Mammary epithelial cell (primary cell): Measurements from ENCODE around the gene PRL.

Experiments
- CTCF ChIP-seq, 2 donors: IDR thresholded peaks in 1 of 2; conservative IDR thresholded peaks in 1 of 2; 2 replicates each; pipeline ENCODE4 v1.5.1; 2011 to 2012; ENCODE audit warnings: inconsistent platforms in 2 of 2, low read length in 2 of 2, mild to moderate bottlenecking in 2 of 2, control low read depth in 1 of 2, low read depth in 1 of 2; ENCODE audit not compliant: insufficient read depth in 1 of 2; ENCODE audit errors: extremely low read depth in 1 of 2
- EZH2 ChIP-seq: IDR thresholded peaks from 2 replicates; pipeline ENCODE4 v1.6.1; 2012; ENCODE audit warnings: low read length, inconsistent platforms, borderline replicate concordance

GRCh38 chr6:22332216-22332615, 35.4 kb upstream of the PRL start:
- TF ChIP-seq CTCF (conservative IDR thresholded peaks at IDR 0.05 in 1 of 2, IDR thresholded peaks at IDR 0.05 in 1 of 2; ENCODE audit: extremely low read depth in 1 of 2, insufficient read depth in 1 of 2, low read depth in 1 of 2, low read length in 2 of 2) (no peak), EZH2 (no peak)
